IPS-15b (cell line): ENCODE measurements around the gene ARMC8.

Experiments used
- H3K27me3 ChIP-seq: one replicate; pipeline ENCODE4 v1.6.1; 2013; ENCODE audit warnings: low read length; ENCODE audit not compliant: control insufficient read depth, insufficient read depth
- H3K36me3 ChIP-seq: one replicate; pipeline ENCODE4 v1.6.1; 2013; ENCODE audit warnings: low read length; ENCODE audit not compliant: control insufficient read depth, insufficient read depth
- H3K4me1 ChIP-seq: one replicate; pipeline ENCODE4 v1.6.1; 2013; ENCODE audit warnings: mild to moderate bottlenecking, low read length; ENCODE audit not compliant: control insufficient read depth, insufficient read depth
- H3K4me3 ChIP-seq: one replicate; pipeline ENCODE4 v1.5.1; 2013; ENCODE audit warnings: low read depth, low read length
- H3K9ac ChIP-seq: one replicate; pipeline ENCODE4 v1.6.1; 2013; ENCODE audit warnings: low read depth, mild to moderate bottlenecking, low read length
- H3K9me3 ChIP-seq: one replicate; pipeline ENCODE4 v1.6.1; 2013; ENCODE audit warnings: mild to moderate bottlenecking, low read length; ENCODE audit not compliant: control insufficient read depth, insufficient read depth

ARMC8 gene

DNA sequence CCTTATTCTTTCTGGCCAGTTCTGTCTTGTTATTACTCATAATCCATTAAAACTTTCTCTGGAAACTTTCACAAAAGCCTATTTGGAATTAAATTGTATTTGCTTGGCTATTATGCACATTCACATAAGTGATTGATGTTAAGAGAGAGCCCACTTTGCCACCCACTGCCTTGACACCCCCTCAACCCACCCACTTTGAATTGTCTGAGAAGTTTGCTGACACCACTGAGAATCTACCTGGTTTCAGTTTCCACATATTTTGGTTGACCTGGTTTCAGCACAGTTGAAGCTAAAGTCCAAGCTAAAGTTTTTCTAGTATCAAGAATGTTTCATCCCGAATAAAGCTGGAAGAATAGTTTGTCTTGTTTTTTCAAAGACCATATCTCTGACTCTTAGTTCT lies 70.9 kb downstream of the ARMC8 start:
- Histone ChIP-seq H3K4me3 (no peak overlapping the region), H3K4me1 (no peaks in the 10 kb centered on the region), H3K9ac (no peak overlapping the region), H3K9me3 (no peaks in the 10 kb centered on the region), H3K36me3 (no peaks in the 10 kb centered on the region), H3K27me3 (no peaks in the 10 kb centered on the region)

DNA sequence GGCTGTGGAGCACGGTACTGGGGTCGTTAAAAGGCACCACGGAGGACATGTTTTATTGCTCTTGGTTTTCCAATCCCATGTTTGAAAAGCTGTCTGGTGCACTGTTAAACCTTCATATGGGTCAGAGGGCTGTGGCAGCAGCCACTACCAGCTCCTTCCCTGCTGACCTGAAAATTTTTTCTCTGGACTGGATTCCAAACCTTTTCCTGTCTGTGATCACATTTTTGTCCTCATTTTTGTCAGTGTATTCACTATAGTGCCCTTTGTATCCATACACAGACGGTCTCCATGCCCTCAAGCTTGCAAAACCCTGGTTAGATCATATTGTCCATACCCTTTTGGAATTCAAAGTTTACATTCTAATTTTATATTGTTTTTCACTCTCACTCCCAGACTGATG lies 72.0 kb downstream of the ARMC8 start:
- no peak overlapping the region for H3K4me3 ChIP-seq
- H3K27me3 ChIP-seq, result no peaks in the 10 kb centered on the region
- H3K9me3 ChIP-seq, result no peaks in the 10 kb centered on the region
- H3K4me1 ChIP-seq, result no peaks in the 10 kb centered on the region
- H3K36me3 ChIP-seq, result no peaks in the 10 kb centered on the region
- H3K9ac ChIP-seq, result no peak overlapping the region

DNA sequence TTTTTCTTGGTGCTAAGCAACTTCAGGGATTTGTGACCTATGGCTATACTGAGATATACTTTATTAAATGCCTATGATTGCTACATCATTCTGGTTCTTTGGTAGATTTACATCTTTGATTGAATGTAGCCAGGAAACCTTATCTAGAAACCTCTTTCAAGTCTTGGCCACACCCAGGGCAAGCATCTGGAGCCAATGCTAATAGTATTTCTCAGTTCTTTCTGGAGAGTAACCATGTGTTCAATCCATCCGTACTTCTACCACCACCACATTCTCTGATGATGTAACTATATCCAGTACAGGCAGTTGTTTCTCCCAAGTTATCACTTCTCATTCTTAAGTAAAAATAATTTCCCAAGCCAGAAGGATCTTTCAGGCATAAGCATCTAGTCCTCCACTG lies 73.5 kb downstream of the ARMC8 start:
- H3K9ac ChIP-seq, result no peak overlapping the region
- no peaks in the 10 kb centered on the region for H3K36me3 ChIP-seq
- H3K4me3 ChIP-seq, result no peak overlapping the region
- no peaks in the 10 kb centered on the region for H3K9me3 ChIP-seq
- no peaks in the 10 kb centered on the region for H3K27me3 ChIP-seq
- no peaks in the 10 kb centered on the region for H3K4me1 ChIP-seq

DNA sequence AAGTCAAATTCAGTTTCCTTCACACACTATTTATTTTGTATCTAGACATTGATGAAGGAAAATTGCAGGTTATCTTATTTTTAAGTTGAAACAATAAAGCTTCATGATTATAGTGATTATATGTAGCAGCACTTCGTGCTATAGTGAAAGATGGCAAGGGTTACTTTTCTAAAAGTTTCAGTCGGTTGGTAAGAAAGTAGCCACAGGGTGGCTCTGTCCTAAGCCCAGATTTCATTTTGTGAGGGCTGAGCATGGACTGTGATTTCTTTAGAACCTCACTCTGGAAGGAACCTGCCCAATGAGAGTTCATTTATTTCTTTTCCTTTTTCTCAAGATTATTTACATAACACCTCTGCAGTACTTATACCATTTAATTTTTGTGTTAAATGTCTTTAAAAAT lies 76.0 kb downstream of the ARMC8 start:
- H3K27me3 ChIP-seq, result no peaks in the 10 kb centered on the region
- no peaks in the 10 kb centered on the region for H3K9me3 ChIP-seq
- no peaks in the 10 kb centered on the region for H3K36me3 ChIP-seq
- no peak overlapping the region for H3K4me3 ChIP-seq
- no peaks in the 10 kb centered on the region for H3K4me1 ChIP-seq
- H3K9ac ChIP-seq, result no peak overlapping the region

DNA sequence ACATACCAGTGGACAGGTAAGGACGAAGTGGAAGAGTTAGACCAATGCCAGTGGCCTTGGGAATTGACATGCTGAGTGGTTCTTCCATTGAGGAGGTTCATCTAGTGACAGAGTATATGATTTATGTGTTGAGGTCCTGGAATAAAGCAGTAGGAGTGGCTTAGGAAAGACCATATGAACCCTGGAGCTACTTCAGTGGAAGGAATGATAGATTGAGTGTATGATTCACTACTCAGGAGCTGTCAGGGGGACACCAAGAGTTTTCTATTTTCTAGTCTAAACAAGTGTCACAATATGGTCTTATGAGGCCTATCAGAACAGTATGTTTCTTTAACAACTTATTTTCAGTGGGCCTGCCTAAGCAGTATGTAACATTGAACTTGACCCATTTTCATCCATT lies 78.6 kb downstream of the ARMC8 start:
- no peaks in the 10 kb centered on the region for H3K27me3 ChIP-seq
- H3K4me1 ChIP-seq, result no peaks in the 10 kb centered on the region
- no peaks in the 10 kb centered on the region for H3K36me3 ChIP-seq
- H3K9ac ChIP-seq, result no peak overlapping the region
- no peaks in the 10 kb centered on the region for H3K9me3 ChIP-seq
- no peak overlapping the region for H3K4me3 ChIP-seq

DNA sequence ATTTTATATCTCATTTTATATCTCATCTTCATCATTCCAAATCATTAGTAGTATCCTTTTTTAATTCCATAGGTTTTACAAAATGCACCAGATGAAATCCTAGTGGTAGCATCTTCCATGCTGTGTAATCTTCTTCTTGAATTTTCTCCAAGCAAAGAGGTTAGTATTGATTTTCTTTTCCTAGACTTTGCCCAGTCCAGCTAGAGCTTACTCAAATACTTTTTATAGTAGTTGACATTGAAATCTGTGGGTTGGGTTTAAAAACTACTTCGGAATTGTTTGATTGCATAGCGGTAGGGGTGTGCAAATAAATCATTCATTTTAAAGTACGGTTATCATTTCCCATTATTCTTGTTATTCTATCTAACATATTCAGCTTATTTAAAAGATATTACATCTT lies 80.0 kb downstream of the ARMC8 start:
- Histone ChIP-seq H3K4me3 (no peak overlapping the region), H3K36me3 (no peaks in the 10 kb centered on the region), H3K9me3 (no peaks in the 10 kb centered on the region), H3K9ac (no peak overlapping the region), H3K27me3 (no peaks in the 10 kb centered on the region), H3K4me1 (no peaks in the 10 kb centered on the region)

DNA sequence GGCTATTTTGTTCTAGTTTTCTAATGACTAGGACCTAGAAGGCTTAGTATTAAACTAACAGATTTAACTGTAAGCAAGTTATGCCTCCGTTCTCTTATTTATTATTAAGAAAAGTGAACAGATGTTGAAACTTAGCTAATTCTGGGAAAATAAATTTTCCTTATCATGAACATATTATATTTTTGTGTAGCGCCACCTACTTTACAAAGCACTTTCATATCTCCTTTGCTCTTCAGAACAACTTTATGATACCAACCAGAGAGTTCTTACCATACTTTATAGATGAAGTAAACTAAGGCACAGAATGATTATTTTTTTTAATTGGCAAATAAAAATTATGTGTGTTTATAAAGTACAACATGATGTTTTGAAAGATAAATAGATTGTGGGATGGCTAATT lies 83.1 kb downstream of the ARMC8 start:
- no peaks in the 10 kb centered on the region for H3K9me3 ChIP-seq
- no peaks in the 10 kb centered on the region for H3K4me1 ChIP-seq
- no peaks in the 10 kb centered on the region for H3K36me3 ChIP-seq
- no peak overlapping the region for H3K4me3 ChIP-seq
- no peaks in the 10 kb centered on the region for H3K27me3 ChIP-seq
- H3K9ac ChIP-seq, result no peak overlapping the region

DNA sequence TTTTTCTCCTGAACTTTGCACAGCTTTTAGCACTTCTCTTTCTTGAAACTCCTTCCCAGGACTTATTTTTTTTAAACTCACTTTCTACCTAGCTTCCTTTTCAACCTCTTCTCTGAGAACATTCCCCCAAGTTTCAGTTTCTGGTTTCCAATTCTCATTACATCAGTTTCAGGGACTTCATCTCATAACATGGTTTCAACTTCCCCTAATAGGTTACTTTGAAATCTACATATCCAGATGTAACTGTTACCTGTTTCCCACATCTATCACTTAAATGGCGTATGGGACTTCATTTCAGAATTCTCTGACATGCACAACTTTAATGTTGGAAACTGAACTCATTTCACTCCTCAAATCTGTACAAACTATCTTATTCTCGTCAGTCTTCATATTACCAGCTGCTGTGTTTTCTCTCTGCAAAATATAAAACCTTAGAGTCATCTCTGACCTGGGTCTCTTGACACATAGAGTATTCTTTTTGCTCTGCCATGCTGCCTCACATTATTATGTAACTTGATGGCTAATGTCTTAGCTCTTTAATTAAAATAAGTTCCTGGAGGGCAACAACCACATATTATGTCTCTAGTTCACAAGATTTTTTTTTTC lies 84.2 kb downstream of the ARMC8 start:
- Histone ChIP-seq H3K9ac (no peak overlapping the region), H3K9me3 (no peaks in the 10 kb centered on the region), H3K27me3 (no peaks in the 10 kb centered on the region), H3K4me3 (no peak overlapping the region), H3K36me3 (no peaks in the 10 kb centered on the region), H3K4me1 (no peaks in the 10 kb centered on the region)

DNA sequence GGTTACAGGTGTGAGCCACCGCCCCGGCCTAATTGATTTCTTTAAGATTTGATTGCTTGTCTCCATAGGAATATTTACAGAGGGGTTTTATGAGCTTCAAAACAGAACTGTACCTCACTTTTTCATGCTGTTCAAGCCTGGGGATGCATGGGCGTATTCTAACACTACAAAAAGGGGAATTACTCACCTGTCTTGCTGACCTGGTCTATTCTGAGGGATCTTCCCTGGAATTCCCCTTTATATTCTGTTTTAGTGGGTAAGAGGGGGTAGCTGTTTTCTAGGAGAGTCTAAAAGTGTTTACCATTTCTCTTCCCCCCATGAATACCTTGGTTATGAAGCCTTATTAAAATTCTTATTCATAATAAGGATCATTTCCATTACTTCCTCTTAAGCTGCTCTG lies 94.5 kb downstream of the ARMC8 start:
- H3K9me3 ChIP-seq, result no peaks in the 10 kb centered on the region
- no peak overlapping the region for H3K4me3 ChIP-seq
- no peak overlapping the region for H3K9ac ChIP-seq
- peaks cover 2% of the 10 kb centered on the region for H3K4me1 ChIP-seq
- H3K36me3 ChIP-seq, result no peaks in the 10 kb centered on the region
- no peaks in the 10 kb centered on the region for H3K27me3 ChIP-seq

DNA sequence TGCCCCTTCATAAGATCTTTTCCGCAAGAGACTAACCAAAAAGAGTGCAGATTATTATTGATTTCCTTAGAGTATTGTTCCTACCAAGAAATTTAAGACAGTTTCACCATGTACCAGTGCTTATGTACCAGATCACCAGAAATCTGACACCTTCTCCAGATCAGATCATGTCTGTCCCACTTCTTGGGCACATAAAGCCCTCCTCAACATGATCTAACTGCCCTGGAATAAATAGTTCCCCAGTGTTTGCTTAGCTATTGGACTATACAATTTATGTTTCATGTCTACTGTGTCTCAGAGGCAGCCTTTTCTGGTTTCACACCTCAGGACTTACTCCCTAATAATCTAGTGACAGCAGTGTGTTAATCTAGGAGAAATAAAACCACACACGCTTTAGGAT lies 95.7 kb downstream of the ARMC8 start:
- H3K4me3 ChIP-seq, result no peak overlapping the region
- no peaks in the 10 kb centered on the region for H3K27me3 ChIP-seq
- no peaks in the 10 kb centered on the region for H3K36me3 ChIP-seq
- no peak overlapping the region for H3K9ac ChIP-seq
- H3K9me3 ChIP-seq, result no peaks in the 10 kb centered on the region
- peaks cover 2% of the 10 kb centered on the region for H3K4me1 ChIP-seq

DNA sequence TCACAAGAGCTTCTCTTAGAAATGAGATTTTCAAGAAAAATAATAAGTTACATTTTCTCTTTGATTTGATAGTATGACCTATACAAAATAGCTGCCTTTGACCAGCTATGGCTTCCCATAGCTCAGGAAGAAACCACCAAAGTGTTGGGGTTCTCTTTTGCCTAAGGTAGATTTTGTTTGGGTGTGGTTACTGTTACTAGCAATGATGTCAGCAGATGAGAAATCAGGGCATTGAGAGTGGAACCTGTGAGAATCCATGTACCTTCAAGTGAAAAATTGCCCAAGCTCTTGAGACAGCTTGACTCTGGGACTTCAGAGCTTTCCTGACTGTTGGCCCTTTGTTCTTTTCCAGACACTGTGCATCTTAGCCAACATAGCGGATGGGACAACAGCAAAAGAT lies 97.0 kb downstream of the ARMC8 start:
- Histone ChIP-seq H3K36me3 (no peaks in the 10 kb centered on the region), H3K9ac (peak overlapping the region; percentile 3), H3K9me3 (no peaks in the 10 kb centered on the region), H3K4me3 (no peak overlapping the region), H3K27me3 (no peaks in the 10 kb centered on the region), H3K4me1 (peaks cover 2% of the 10 kb centered on the region)

DNA sequence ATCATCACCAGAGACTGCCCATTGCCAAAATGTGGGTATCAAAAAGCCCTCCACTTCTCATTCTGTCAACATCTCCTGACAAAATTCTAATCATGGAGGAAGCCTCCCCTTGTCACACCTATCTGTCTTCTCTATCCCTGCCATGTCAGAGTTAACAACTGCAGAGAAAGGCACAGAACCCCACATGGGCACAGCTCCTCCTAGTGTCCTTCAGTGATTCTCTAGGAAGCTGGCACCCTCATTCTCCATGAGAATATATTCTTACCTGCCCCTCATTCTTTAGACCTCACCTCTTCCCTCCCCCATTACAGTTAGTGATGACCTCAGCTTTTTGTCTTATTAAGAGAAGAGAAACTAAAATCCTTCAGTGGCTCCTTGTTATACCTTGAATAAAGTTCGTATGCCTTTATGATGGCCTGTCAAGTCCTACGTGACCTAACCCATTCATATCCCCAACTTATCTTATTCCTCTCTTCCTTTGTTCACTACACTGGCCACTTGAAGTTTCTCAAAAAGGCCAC lies 97.9 kb downstream of the ARMC8 start:
- Histone ChIP-seq H3K4me1 (peaks cover 2% of the 10 kb centered on the region), H3K36me3 (peaks cover 4% of the 10 kb centered on the region), H3K9ac (no peak overlapping the region), H3K4me3 (no peak overlapping the region), H3K9me3 (no peaks in the 10 kb centered on the region), H3K27me3 (no peaks in the 10 kb centered on the region)
